Sigmoid colon (tissue), 4 donors: ENCODE measurements around the gene ITGB2.
A peak's percentile ranks its signal among the peaks of the same experiment; 100 is the strongest.

Experiments used
- EP300 ChIP-seq, 4 donors: sonication (generic); formaldehyde crosslinking; IDR thresholded peaks; one replicate each; pipeline ENCODE4 v1.6.1; 2017; ENCODE audit warnings: antibody characterized with exemption in 4 of 4
- POLR2A ChIP-seq, 2 donors: fragments of 450-650 bp; IDR thresholded peaks; one replicate each; pipeline ENCODE4 v1.6.1; 2016; ENCODE audit warnings: antibody characterized with exemption in 2 of 2, mild to moderate bottlenecking in 2 of 2, moderate library complexity in 2 of 2
- POLR2AphosphoS5 ChIP-seq, 4 donors: sonication (generic); formaldehyde crosslinking; IDR thresholded peaks; one replicate each; pipeline ENCODE4 v1.6.1; 2017; ENCODE audit warnings: antibody characterized with exemption in 4 of 4
- TF ChIP-seq, protein P1 (sequence below), 4 experiments: fragments of 450-650 bp in 3 of 4; fragments of 200-600 bp in 1 of 4; IDR thresholded peaks; one replicate each; pipeline ENCODE4 v1.5.1; 2016 to 2019; ENCODE audit warnings: antibody characterized with exemption in 4 of 4, mild to moderate bottlenecking in 3 of 4, moderate library complexity in 2 of 4

DNA sequence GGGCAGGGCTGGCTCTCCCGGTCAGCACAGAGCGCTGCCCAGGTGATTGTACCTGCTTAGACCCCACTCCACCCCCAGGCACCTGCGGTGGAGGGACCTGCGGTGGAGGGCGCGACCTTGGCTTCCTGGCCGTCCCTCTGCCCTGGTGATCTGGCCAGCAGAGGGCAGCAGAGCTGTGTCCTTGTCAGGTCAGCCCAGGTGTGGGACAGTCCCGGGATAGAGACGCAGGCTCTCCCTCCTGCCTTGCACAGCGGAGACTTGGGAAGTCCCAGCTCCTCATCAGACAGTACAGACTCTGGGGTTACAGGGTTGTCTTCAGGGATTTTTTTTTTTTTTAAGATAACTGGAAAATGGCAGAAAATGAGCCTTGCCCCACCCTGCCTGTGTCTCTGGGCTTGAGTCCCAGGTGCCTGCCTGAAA, 29.1 kb upstream of the ITGB2 start:
- TF ChIP-seq, protein P1, sequence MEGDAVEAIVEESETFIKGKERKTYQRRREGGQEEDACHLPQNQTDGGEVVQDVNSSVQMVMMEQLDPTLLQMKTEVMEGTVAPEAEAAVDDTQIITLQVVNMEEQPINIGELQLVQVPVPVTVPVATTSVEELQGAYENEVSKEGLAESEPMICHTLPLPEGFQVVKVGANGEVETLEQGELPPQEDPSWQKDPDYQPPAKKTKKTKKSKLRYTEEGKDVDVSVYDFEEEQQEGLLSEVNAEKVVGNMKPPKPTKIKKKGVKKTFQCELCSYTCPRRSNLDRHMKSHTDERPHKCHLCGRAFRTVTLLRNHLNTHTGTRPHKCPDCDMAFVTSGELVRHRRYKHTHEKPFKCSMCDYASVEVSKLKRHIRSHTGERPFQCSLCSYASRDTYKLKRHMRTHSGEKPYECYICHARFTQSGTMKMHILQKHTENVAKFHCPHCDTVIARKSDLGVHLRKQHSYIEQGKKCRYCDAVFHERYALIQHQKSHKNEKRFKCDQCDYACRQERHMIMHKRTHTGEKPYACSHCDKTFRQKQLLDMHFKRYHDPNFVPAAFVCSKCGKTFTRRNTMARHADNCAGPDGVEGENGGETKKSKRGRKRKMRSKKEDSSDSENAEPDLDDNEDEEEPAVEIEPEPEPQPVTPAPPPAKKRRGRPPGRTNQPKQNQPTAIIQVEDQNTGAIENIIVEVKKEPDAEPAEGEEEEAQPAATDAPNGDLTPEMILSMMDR (IDR thresholded peaks at IDR 0.05): peak; percentile 94 to 98 (median 96)
- no peak for TF ChIP-seq POLR2A (IDR thresholded peaks at IDR 0.05)
- TF ChIP-seq POLR2AphosphoS5 (IDR thresholded peaks at IDR 0.05): peak in 1 of 4 donors; percentile 25
- TF ChIP-seq EP300 (IDR thresholded peaks at IDR 0.05): no peak
